Activated T-helper 1 cell treated with Interleukin-2 at 50 U/mL for 16 hours (primary cell): ENCODE measurements around the gene NREP.
"Not testable (repeated sequence)": the region's sequence is repeated elsewhere in the genome, so short reads cannot be mapped to it uniquely, and the experiment has no call there.

Source experiments
- DNase-seq: peaks from one replicate; pipeline ENCODE4 v3.0.0-alpha.2; 2020; ENCODE audit warnings: low read depth

NREP gene

GRCh38 chr5:111738118-111738517, 18.9 kb downstream of the NREP start:
- no peak for DNase-seq

GRCh38 chr5:111737716-111738115, 19.3 kb downstream of the NREP start:
- no peak for DNase-seq

GRCh38 chr5:111735583-111736270, 21.3 kb downstream of the NREP start:
- no peak for DNase-seq

- DNase-seq, result no peak
These were observed 22.4 kb downstream of the NREP start for GRCh38 chr5:111734597-111734996.

- DNase-seq, result no peak
These were observed 23.0 kb downstream of the NREP start for GRCh38 chr5:111734013-111734412.

- DNase-seq, result no peak
These were observed 23.4 kb downstream of the NREP start for GRCh38 chr5:111733571-111733970.

- no peak for DNase-seq
These were observed 25.4 kb downstream of the NREP start for GRCh38 chr5:111731638-111732037.

- no peak for DNase-seq
These were observed 26.2 kb downstream of the NREP start for GRCh38 chr5:111730659-111731382.

- DNase-seq, result no peak
These were observed 28.1 kb downstream of the NREP start for GRCh38 chr5:111728941-111729340.

GRCh38 chr5:111726986-111727385, 30.0 kb downstream of the NREP start:
- DNase-seq, result no peak

- DNase-seq, result no peak
These were observed 34.9 kb downstream of the NREP start for GRCh38 chr5:111722140-111722539.

GRCh38 chr5:111720333-111720890, 36.6 kb downstream of the NREP start:
- no peak for DNase-seq

- DNase-seq, result no peak
These were observed 37.2 kb downstream of the NREP start for GRCh38 chr5:111719773-111720172.

GRCh38 chr5:111716789-111717188, 40.2 kb downstream of the NREP start:
- DNase-seq, result not testable (repeated sequence)

GRCh38 chr5:111707630-111708164, 49.3 kb downstream of the NREP start:
- DNase-seq, result no peak

- no peak for DNase-seq
These were observed 50.6 kb downstream of the NREP start for GRCh38 chr5:111706345-111706744.

- no peak for DNase-seq
These were observed 52.4 kb downstream of the NREP start for GRCh38 chr5:111704452-111705085.

- DNase-seq, result no peak
These were observed 53.3 kb downstream of the NREP start for GRCh38 chr5:111703662-111704061.

GRCh38 chr5:111699976-111700375, 57.0 kb downstream of the NREP start:
- DNase-seq, result no peak

- no peak for DNase-seq
These were observed 57.7 kb downstream of the NREP start for GRCh38 chr5:111699324-111699723.

GRCh38 chr5:111697881-111698757, 58.9 kb downstream of the NREP start:
- DNase-seq, result no peak

- no peak for DNase-seq
These were observed 59.8 kb downstream of the NREP start for GRCh38 chr5:111697215-111697614.
